ENCODE results near the gene CNNM1. TPM values are rescaled to one million over a fixed set of nuclear protein-coding genes. Genes with fewer than 3 reads are reported as not detected.

Gene CNNM1
- total RNA-seq, 3 donors from 2014 or later (not counting 1 experiment from before 2014, with no cell fraction given): not detected

DNA sequence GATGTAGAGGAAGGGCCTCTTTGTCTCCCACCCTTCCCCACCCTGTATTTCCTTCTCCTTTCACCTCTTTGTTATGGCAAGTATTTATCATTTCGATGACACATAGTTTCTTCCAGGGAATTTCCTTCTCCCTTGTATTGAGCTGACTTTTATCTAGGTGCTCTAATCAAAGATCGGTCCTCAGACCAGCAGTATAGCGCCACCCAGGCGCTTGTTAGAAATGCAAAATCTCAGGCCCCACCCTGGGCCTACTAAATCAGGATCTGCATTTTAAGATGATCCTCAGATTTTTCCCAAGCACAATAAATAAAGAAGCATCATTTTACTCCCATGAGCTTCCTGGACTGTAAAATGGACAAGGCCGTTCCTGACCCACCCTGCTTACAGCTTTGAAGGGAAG is 113.2 kb downstream of the CNNM1 start:
- no peaks in the 10 kb centered on the region for H3K36me3 Mint-ChIP-seq
- intact Hi-C loops (cut with micrococcal nuclease): no loop called here
- Histone ChIP-seq H3K4me3 (ENCODE audit: low read length) (no peak overlapping the region), H3K4me1 (ENCODE audit: control insufficient read depth, insufficient read depth, low read length) (no peaks in the 10 kb centered on the region), H3K27ac (ENCODE audit: low read length) (no peak overlapping the region), H3K9me3 (ENCODE audit: control insufficient read depth, insufficient read depth, low read length) (no peaks in the 10 kb centered on the region), H3K36me3 (ENCODE audit: control insufficient read depth, insufficient read depth, low read length) (no peaks in the 10 kb centered on the region), H3K27me3 (ENCODE audit: control insufficient read depth, insufficient read depth, low read length) (no peaks in the 10 kb centered on the region)
- WGBS (ENCODE audit: insufficient coverage): 93% methylated on average over 4 of the region's 5 CpGs
- no peak for TF ChIP-seq CTCF (IDR thresholded peaks at IDR 0.05)
- H3K27me3 Mint-ChIP-seq (ENCODE audit: low read depth in 2 of 2): peaks cover 5 to 7% of the 10 kb centered on the region in 2 donors
- no peak overlapping the region for H3K4me3 Mint-ChIP-seq
- no peaks in the 10 kb centered on the region for H3K9me3 Mint-ChIP-seq
- DNase-seq (no peak), ATAC-seq (no peak)
- no peaks in the 10 kb centered on the region for H3K4me1 Mint-ChIP-seq
- no peak overlapping the region for H3K27ac Mint-ChIP-seq

- intact Hi-C loops (cut with micrococcal nuclease): no loop called here
- no peak for DNase-seq
- WGBS (ENCODE audit: insufficient coverage): 78% methylated on average over 1 of the region's 3 CpGs
- H3K4me1 Mint-ChIP-seq: no peaks in the 10 kb centered on the region
- H3K36me3 ChIP-seq (ENCODE audit: control insufficient read depth, insufficient read depth, low read length): no peaks in the 10 kb centered on the region
- no peak overlapping the region for H3K27ac Mint-ChIP-seq
- H3K36me3 Mint-ChIP-seq: no peaks in the 10 kb centered on the region
- H3K9me3 ChIP-seq (ENCODE audit: control insufficient read depth, insufficient read depth, low read length): no peaks in the 10 kb centered on the region
- peaks cover 5 to 14% of the 10 kb centered on the region in 2 donors for H3K27me3 Mint-ChIP-seq (ENCODE audit: low read depth in 2 of 2)
- no peaks in the 10 kb centered on the region for H3K27me3 ChIP-seq (ENCODE audit: control insufficient read depth, insufficient read depth, low read length)
- ATAC-seq: no peak
- no peaks in the 10 kb centered on the region for H3K4me1 ChIP-seq (ENCODE audit: control insufficient read depth, insufficient read depth, low read length)
- no peak for TF ChIP-seq CTCF (IDR thresholded peaks at IDR 0.05)
- no peak overlapping the region for H3K4me3 Mint-ChIP-seq
- no peaks in the 10 kb centered on the region for H3K9me3 Mint-ChIP-seq
- H3K4me3 ChIP-seq (ENCODE audit: low read length): no peak overlapping the region
- H3K27ac ChIP-seq (ENCODE audit: low read length): no peak overlapping the region
These were observed 114.3 kb downstream of the CNNM1 start for GRCh38 chr10:99443500-99443899.

Other genes with a start within 250 kb of the CNNM1 start
- gene HPSE2, start 93.5 kb upstream of the CNNM1 start, total RNA-seq: not detected
- 10 to 100 TPM in 1 of 3 donors, 1 to 10 TPM in 2; 8.5 to 15.1 (median 8.5) TPM for gene GOT1, start 101.3 kb downstream of the CNNM1 start, total RNA-seq
- not detected for gene NKX2-3, start 203.6 kb downstream of the CNNM1 start, total RNA-seq

Measured in natural killer cell (primary cell).